PFSK-1 (cell line): ENCODE results near the gene MAFG.

ENCODE experiments used
- FOXP2 ChIP-seq: optimal IDR thresholded peaks from 2 replicates; pipeline ENCODE3; 2011; ENCODE audit warnings: borderline replicate concordance, control low read depth, inconsistent platforms; ENCODE audit not compliant: insufficient read depth; ENCODE audit errors: extremely low read length, extremely low read depth
- POLR2AphosphoS5 ChIP-seq: IDR thresholded peaks from 2 replicates; pipeline ENCODE4 v1.6.1; 2012; ENCODE audit warnings: low read depth, mild to moderate bottlenecking, control low read depth, low read length, moderate library complexity
- SIN3A ChIP-seq: IDR thresholded peaks from 2 replicates; pipeline ENCODE4 v1.6.1; 2012; ENCODE audit warnings: mild to moderate bottlenecking, low read length, moderate library complexity, borderline replicate concordance; ENCODE audit not compliant: insufficient read depth
- TAF1 ChIP-seq: IDR thresholded peaks from 2 replicates; pipeline ENCODE4 v1.6.1; 2012; ENCODE audit warnings: low read length, control low read depth, borderline replicate concordance; ENCODE audit not compliant: insufficient read depth
- TF ChIP-seq, protein P1 (sequence below), 2 experiments: IDR thresholded peaks; 2 replicates each; pipeline versions ENCODE4 v1.6.1 to v1.8.0; 2011 to 2012; ENCODE audit warnings: low read depth in 2 of 2, low read length in 2 of 2, control low read depth in 1 of 2, inconsistent platforms in 1 of 2, mild to moderate bottlenecking in 1 of 2, moderate library complexity in 1 of 2; ENCODE audit not compliant: insufficient read depth in 1 of 2

GRCh38 chr17:81911969-81912368 lies 15.6 kb downstream of the MAFG start:
- TF ChIP-seq TAF1 = no peak
- no peak for TF ChIP-seq FOXP2
- no peak for TF ChIP-seq POLR2AphosphoS5
- TF ChIP-seq, protein P1, sequence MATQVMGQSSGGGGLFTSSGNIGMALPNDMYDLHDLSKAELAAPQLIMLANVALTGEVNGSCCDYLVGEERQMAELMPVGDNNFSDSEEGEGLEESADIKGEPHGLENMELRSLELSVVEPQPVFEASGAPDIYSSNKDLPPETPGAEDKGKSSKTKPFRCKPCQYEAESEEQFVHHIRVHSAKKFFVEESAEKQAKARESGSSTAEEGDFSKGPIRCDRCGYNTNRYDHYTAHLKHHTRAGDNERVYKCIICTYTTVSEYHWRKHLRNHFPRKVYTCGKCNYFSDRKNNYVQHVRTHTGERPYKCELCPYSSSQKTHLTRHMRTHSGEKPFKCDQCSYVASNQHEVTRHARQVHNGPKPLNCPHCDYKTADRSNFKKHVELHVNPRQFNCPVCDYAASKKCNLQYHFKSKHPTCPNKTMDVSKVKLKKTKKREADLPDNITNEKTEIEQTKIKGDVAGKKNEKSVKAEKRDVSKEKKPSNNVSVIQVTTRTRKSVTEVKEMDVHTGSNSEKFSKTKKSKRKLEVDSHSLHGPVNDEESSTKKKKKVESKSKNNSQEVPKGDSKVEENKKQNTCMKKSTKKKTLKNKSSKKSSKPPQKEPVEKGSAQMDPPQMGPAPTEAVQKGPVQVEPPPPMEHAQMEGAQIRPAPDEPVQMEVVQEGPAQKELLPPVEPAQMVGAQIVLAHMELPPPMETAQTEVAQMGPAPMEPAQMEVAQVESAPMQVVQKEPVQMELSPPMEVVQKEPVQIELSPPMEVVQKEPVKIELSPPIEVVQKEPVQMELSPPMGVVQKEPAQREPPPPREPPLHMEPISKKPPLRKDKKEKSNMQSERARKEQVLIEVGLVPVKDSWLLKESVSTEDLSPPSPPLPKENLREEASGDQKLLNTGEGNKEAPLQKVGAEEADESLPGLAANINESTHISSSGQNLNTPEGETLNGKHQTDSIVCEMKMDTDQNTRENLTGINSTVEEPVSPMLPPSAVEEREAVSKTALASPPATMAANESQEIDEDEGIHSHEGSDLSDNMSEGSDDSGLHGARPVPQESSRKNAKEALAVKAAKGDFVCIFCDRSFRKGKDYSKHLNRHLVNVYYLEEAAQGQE (IDR thresholded peaks at IDR 0.05; ENCODE audit: insufficient read depth in 1 of 2, low read depth in 2 of 2, low read length in 2 of 2) = no peak
- no peak for TF ChIP-seq SIN3A
